ENCODE measurements around the gene UNC5B. TPM values are rescaled to one million over a fixed set of nuclear protein-coding genes. Genes with fewer than 3 reads are reported as not detected.

The UNC5B gene
- polyA plus RNA-seq, 1 donor (not counting 4 experiments of a cell fraction or from before 2014, with no cell fraction given): 1.1 TPM

- Histone ChIP-seq H3K79me2 (ENCODE audit: control insufficient read depth, insufficient read depth, low read length) (no peaks in the 10 kb centered on the region), H4K20me1 (ENCODE audit: control insufficient read depth, extremely low read depth, insufficient read depth, low read length) (peaks cover 6% of the 10 kb centered on the region), H3K4me1 (ENCODE audit: control insufficient read depth, extremely low read depth, insufficient read depth, low read length) (peaks cover 7% of the 10 kb centered on the region), H2AFZ (ENCODE audit: control insufficient read depth, low read length) (no peak overlapping the region), H3K9ac (ENCODE audit: control insufficient read depth, extremely low read depth, insufficient read depth, low read length) (no peak overlapping the region), H3K36me3 (ENCODE audit: control insufficient read depth in 2 of 2, extremely low read depth in 1 of 2, insufficient read depth in 2 of 2, low read length in 2 of 2) (no peaks in the 10 kb centered on the region), H3K4me2 (ENCODE audit: control insufficient read depth, extremely low read depth, insufficient read depth, low read depth, low read length) (no peak overlapping the region), H3K9me3 (ENCODE audit: control insufficient read depth, low read depth, low read length) (no peaks in the 10 kb centered on the region), H3K27ac (ENCODE audit: control insufficient read depth, insufficient read depth, low read length) (no peak overlapping the region), H3K4me3 (ENCODE audit: control insufficient read depth in 2 of 3, extremely low read depth in 1 of 3, insufficient read depth in 2 of 3, low read depth in 1 of 3, low read length in 3 of 3) (no peak overlapping the region), H3K27me3 (ENCODE audit: control insufficient read depth, extremely low read depth, insufficient read depth, low read length) (peaks cover 42% of the 10 kb centered on the region), H3K9me1 (ENCODE audit: control insufficient read depth, extremely low read depth, insufficient read depth, low read length) (no peaks in the 10 kb centered on the region)
- FAIRE-seq (no peak), DNase-seq (ENCODE audit: low read depth, low spot score) (no peak)
- dilution Hi-C loops (cut with MboI; ENCODE audit: extremely low pct_ligation_motif_present, low sequenced_read_pairs): no loop called here
- no peak for TF ChIP-seq EZH2 (IDR thresholded peaks at IDR 0.05; ENCODE audit: low read length)
- TF ChIP-seq, protein P1, sequence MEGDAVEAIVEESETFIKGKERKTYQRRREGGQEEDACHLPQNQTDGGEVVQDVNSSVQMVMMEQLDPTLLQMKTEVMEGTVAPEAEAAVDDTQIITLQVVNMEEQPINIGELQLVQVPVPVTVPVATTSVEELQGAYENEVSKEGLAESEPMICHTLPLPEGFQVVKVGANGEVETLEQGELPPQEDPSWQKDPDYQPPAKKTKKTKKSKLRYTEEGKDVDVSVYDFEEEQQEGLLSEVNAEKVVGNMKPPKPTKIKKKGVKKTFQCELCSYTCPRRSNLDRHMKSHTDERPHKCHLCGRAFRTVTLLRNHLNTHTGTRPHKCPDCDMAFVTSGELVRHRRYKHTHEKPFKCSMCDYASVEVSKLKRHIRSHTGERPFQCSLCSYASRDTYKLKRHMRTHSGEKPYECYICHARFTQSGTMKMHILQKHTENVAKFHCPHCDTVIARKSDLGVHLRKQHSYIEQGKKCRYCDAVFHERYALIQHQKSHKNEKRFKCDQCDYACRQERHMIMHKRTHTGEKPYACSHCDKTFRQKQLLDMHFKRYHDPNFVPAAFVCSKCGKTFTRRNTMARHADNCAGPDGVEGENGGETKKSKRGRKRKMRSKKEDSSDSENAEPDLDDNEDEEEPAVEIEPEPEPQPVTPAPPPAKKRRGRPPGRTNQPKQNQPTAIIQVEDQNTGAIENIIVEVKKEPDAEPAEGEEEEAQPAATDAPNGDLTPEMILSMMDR (optimal IDR thresholded peaks at IDR 0.05 in 1 of 3, IDR thresholded peaks at IDR 0.05 in 1 of 3, conservative IDR thresholded peaks at IDR 0.05 in 1 of 3; ENCODE audit: extremely low read depth in 1 of 3, insufficient read depth in 2 of 3, low read length in 3 of 3): no peak
Observed at GRCh38 chr10:71345694-71346093, 133.3 kb downstream of the UNC5B start.

DNA sequence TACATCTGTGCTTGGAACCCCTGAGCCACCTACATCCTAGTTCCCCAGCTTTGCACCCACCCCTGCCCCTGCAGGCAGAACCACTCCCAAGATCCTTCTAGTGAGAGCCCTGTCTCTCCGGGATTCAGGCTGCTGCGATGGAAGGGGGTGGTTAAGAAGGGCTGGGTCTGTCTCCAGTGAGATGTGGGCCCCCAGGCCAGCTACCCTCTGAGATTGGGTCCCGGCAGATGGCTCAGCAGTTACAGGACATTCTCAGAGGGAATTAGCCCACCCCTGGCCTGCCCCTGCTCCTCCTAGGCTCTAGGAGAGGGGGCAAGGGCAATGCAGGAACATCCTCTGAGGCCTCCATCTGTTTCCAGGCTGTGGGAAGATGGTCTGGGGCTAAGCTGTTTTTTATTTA, 134.4 kb downstream of the UNC5B start:
- DNase-seq (ENCODE audit: low read depth, low spot score) (no peak), FAIRE-seq (no peak)
- no peaks in the 10 kb centered on the region for H3K9me1 ChIP-seq (ENCODE audit: control insufficient read depth, extremely low read depth, insufficient read depth, low read length)
- H4K20me1 ChIP-seq (ENCODE audit: control insufficient read depth, extremely low read depth, insufficient read depth, low read length): peaks cover 6% of the 10 kb centered on the region
- H3K27ac ChIP-seq (ENCODE audit: control insufficient read depth, insufficient read depth, low read length): no peak overlapping the region
- H3K4me3 ChIP-seq (ENCODE audit: control insufficient read depth in 2 of 3, extremely low read depth in 1 of 3, insufficient read depth in 2 of 3, low read depth in 1 of 3, low read length in 3 of 3): no peak overlapping the region
- H3K79me2 ChIP-seq (ENCODE audit: control insufficient read depth, insufficient read depth, low read length): no peaks in the 10 kb centered on the region
- no peaks in the 10 kb centered on the region for H3K9me3 ChIP-seq (ENCODE audit: control insufficient read depth, low read depth, low read length)
- H3K9ac ChIP-seq (ENCODE audit: control insufficient read depth, extremely low read depth, insufficient read depth, low read length): no peak overlapping the region
- H3K27me3 ChIP-seq (ENCODE audit: control insufficient read depth, extremely low read depth, insufficient read depth, low read length): peaks cover 48% of the 10 kb centered on the region
- H3K36me3 ChIP-seq (ENCODE audit: control insufficient read depth in 2 of 2, extremely low read depth in 1 of 2, insufficient read depth in 2 of 2, low read length in 2 of 2): no peaks in the 10 kb centered on the region
- H3K4me2 ChIP-seq (ENCODE audit: control insufficient read depth, extremely low read depth, insufficient read depth, low read depth, low read length): no peak overlapping the region
- no peak for TF ChIP-seq EZH2 (IDR thresholded peaks at IDR 0.05; ENCODE audit: low read length)
- TF ChIP-seq, protein P1 (optimal IDR thresholded peaks at IDR 0.05 in 1 of 3, IDR thresholded peaks at IDR 0.05 in 1 of 3, conservative IDR thresholded peaks at IDR 0.05 in 1 of 3; ENCODE audit: extremely low read depth in 1 of 3, insufficient read depth in 2 of 3, low read length in 3 of 3): no peak
- peaks cover 7% of the 10 kb centered on the region for H3K4me1 ChIP-seq (ENCODE audit: control insufficient read depth, extremely low read depth, insufficient read depth, low read length)
- H2AFZ ChIP-seq (ENCODE audit: control insufficient read depth, low read length): no peak overlapping the region
- dilution Hi-C loops (cut with MboI; ENCODE audit: extremely low pct_ligation_motif_present, low sequenced_read_pairs): no loop called here
